ENCODE data around the gene ZBTB14. TPM values are rescaled to one million over a fixed set of nuclear protein-coding genes. Genes with fewer than 3 reads are reported as not detected.

The ZBTB14 gene, protein sequence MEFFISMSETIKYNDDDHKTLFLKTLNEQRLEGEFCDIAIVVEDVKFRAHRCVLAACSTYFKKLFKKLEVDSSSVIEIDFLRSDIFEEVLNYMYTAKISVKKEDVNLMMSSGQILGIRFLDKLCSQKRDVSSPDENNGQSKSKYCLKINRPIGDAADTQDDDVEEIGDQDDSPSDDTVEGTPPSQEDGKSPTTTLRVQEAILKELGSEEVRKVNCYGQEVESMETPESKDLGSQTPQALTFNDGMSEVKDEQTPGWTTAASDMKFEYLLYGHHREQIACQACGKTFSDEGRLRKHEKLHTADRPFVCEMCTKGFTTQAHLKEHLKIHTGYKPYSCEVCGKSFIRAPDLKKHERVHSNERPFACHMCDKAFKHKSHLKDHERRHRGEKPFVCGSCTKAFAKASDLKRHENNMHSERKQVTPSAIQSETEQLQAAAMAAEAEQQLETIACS
- 8.8 TPM for total RNA-seq

DNA sequence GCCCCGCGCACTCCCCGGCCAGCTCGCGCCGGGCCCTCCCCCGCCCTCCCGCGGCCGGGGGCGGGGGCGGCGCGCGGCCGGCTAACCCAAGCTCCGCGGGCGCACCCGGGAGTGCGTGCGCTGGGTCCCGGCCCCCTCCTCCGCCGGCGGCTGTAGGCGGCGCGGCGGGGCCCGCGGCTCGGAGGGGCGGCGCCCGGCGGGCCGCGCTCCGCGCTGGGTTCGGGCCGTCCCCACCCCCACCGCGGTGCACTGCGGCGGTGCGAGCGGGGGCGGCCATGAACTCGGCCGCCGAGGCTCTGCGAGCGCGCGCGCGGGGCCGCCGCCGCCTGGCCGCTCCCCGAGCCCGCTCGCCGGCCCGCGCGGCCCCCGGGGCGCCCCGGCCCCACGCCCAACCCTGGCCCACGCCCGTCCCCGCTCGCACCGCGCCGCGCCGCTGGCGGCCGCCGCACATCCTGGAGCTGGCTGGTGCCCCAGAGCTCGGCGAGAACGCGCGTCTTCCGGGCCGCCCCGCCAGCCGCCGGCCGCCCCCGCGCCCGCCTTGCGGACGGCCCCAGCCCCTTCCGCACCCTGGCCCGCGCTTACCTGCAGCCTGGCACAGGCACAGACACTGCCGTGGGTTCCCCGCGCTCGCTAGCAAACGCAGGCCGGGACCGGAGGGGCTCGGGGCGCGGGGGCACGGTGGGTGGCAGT is at the start of gene ZBTB14:
Gene ZBTB14, minus strand, starts transcription at position 496 of the 690 bp plus-strand sequence. CDS start 2,480 bp downstream, outside the sequence.
- Histone ChIP-seq H3K27ac (peak within 1 kb of the TSS; percentile 93), H3K4me1 (peaks cover 20% of the 10 kb centered on the region), H3K27me3 (no peaks in the 10 kb centered on the region), H3K36me3 (peaks cover 0 to 16% of the 10 kb centered on the region in 2 donors), H3K4me3 (peak within 1 kb of the TSS; percentile 84 to 95), H3K9me3 (no peaks in the 10 kb centered on the region)
- DNase-seq (ENCODE audit: extremely low spot score in 2 of 2) = no peak
- intact Hi-C loops (cut with DNase I) = loop anchor here (5.0 kb wide), 1 partner anchor 58 kb away; no protein-coding TSS in a partner anchor
- TF ChIP-seq, protein P1, sequence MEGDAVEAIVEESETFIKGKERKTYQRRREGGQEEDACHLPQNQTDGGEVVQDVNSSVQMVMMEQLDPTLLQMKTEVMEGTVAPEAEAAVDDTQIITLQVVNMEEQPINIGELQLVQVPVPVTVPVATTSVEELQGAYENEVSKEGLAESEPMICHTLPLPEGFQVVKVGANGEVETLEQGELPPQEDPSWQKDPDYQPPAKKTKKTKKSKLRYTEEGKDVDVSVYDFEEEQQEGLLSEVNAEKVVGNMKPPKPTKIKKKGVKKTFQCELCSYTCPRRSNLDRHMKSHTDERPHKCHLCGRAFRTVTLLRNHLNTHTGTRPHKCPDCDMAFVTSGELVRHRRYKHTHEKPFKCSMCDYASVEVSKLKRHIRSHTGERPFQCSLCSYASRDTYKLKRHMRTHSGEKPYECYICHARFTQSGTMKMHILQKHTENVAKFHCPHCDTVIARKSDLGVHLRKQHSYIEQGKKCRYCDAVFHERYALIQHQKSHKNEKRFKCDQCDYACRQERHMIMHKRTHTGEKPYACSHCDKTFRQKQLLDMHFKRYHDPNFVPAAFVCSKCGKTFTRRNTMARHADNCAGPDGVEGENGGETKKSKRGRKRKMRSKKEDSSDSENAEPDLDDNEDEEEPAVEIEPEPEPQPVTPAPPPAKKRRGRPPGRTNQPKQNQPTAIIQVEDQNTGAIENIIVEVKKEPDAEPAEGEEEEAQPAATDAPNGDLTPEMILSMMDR (IDR thresholded peaks at IDR 0.05) = no peak
- TF ChIP-seq POLR2A (IDR thresholded peaks at IDR 0.05) = no peak

DNA sequence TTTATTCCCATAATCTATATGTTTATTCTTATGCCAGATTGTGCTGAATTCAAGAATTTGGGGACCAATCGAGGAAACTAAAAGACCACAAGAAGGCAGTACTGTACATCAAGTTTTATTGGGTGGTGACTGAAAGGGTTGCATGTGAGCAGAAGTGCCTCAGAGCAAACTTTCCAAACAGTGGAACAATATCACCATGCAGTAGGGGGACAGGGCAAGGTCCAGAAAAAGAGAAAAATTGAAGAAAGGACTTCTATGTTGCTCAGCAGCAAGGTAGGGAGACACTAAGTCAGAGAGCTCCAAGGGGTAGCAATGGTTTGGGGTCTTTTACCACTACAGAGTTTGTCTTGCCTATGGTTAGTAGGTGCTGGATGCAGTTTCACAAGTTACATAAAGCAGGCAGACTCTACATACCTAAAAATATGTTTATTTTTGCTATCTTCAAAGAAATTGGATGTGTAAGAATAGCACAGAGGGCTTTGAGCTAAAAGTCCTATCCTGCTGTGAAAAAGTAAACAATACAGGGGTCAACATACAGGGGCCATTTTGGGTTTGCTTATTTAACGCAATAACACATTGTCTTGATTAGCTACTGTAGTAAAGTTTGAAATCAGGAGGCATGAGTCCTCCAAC is 43.8 kb upstream of the ZBTB14 start:
- H3K36me3 ChIP-seq = no peaks in the 10 kb centered on the region
- DNase-seq (ENCODE audit: extremely low spot score in 2 of 2) = no peak
- H3K4me3 ChIP-seq = no peak overlapping the region
- H3K4me1 ChIP-seq = no peaks in the 10 kb centered on the region
- no peaks in the 10 kb centered on the region for H3K9me3 ChIP-seq
- no peaks in the 10 kb centered on the region for H3K27me3 ChIP-seq
- no peak overlapping the region for H3K27ac ChIP-seq
- no peak for TF ChIP-seq POLR2AphosphoS5 (IDR thresholded peaks at IDR 0.05; ENCODE audit: insufficient read depth in 1 of 2, low read depth in 1 of 2)
- TF ChIP-seq, protein P1 (IDR thresholded peaks at IDR 0.05) = no peak
- no peak for TF ChIP-seq POLR2A (IDR thresholded peaks at IDR 0.05)
- intact Hi-C loops (cut with DNase I) = no loop called here

DNA sequence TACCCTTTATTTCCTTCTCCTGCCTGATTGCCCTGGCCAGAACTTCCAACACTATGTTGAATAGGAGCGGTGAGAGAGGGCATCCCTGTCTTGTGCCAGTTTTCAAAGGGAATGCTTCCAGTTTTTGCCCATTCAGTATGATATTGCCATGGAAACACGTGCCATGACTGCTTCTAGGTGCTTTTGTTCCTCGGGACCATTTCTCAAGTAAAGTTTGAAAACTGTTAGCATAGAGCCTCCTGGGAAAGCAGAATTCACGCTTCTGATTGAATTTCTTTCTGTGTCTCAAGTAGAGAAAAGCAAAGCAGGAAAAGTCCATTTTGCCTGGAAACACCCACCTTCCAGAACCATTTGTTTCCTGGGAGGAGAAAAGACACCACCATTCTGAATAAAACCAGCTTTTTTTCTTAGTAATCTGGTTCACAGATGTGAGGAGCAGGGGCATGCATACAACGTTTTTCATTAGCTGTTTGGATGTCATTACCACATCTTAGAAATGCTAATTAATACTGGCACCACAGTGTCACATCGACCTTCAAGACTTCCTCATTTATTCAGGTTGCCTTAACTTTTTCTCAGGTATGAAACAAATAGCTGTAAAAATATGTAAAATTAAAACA is 39.0 kb upstream of the ZBTB14 start:
- Histone ChIP-seq H3K27me3 (no peaks in the 10 kb centered on the region), H3K4me3 (no peak overlapping the region), H3K4me1 (no peaks in the 10 kb centered on the region), H3K36me3 (no peaks in the 10 kb centered on the region), H3K9me3 (no peaks in the 10 kb centered on the region), H3K27ac (no peak overlapping the region)
- TF ChIP-seq POLR2AphosphoS5 (IDR thresholded peaks at IDR 0.05; ENCODE audit: insufficient read depth in 1 of 2, low read depth in 1 of 2) (no peak), POLR2A (IDR thresholded peaks at IDR 0.05) (no peak)
- TF ChIP-seq, protein P1 (IDR thresholded peaks at IDR 0.05) = no peak
- DNase-seq (ENCODE audit: extremely low spot score in 2 of 2) = no peak
- intact Hi-C loops (cut with DNase I) = no loop called here

DNA sequence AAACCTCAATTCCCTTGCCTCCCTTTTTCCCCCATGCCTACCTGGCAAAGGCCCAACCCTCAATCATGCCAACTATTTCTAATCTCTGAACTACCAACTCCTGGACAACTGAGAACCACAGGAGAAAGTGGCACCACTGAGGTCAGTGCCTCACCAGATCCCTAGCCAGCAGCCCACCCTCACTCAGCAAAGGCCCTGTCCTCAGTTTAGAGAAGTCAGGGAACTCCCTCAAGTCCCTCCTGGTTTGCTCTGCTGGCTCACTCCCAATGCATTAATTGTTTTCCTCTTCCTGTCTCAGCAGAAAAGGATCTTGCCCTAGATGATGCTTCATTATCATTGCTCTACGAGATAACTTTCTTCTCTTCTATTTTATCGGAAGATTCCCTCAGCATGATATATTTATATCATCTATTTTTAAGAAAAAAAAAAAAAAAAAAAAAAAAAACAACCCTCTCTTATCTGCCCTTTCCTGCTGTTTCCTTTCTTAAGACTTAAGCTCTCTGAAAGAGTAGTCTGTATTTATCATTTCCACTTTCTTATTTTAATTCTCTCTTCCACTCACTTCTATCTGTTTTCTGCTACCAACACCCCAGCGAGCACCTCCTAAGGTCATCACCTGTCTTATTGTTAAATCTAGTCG is 22.7 kb upstream of the ZBTB14 start:
- H3K36me3 ChIP-seq = no peaks in the 10 kb centered on the region
- intact Hi-C loops (cut with DNase I) = no loop called here
- no peak for DNase-seq (ENCODE audit: extremely low spot score in 2 of 2)
- H3K4me1 ChIP-seq = no peaks in the 10 kb centered on the region
- H3K27ac ChIP-seq = no peak overlapping the region
- no peaks in the 10 kb centered on the region for H3K27me3 ChIP-seq
- H3K4me3 ChIP-seq = no peak overlapping the region
- TF ChIP-seq POLR2A (IDR thresholded peaks at IDR 0.05) (no peak), POLR2AphosphoS5 (IDR thresholded peaks at IDR 0.05; ENCODE audit: insufficient read depth in 1 of 2, low read depth in 1 of 2) (no peak)
- TF ChIP-seq, protein P1 (IDR thresholded peaks at IDR 0.05) = no peak
- no peaks in the 10 kb centered on the region for H3K9me3 ChIP-seq
